ENCODE data around the gene GUCY1B1.

Gene GUCY1B1

GRCh38 chr4:155854582-155855226 lies 95.9 kb downstream of the GUCY1B1 start:
- H3K27me3 ChIP-seq (ENCODE audit: insufficient read depth, low read depth): no peaks in the 10 kb centered on the region
- H3K36me3 ChIP-seq (ENCODE audit: insufficient read depth): no peaks in the 10 kb centered on the region
- no peak for TF ChIP-seq CTCF (conservative IDR thresholded peaks at IDR 0.05; ENCODE audit: low read depth, low read length)
- peak overlapping the region; percentile 63 for H3K27ac ChIP-seq
- H3K4me2 ChIP-seq: peak overlapping the region; percentile 55
- no peaks in the 10 kb centered on the region for H4K20me1 ChIP-seq (ENCODE audit: insufficient read depth)
- H3K9ac ChIP-seq: peak overlapping the region; percentile 65
- no peaks in the 10 kb centered on the region for H3K79me2 ChIP-seq (ENCODE audit: insufficient read depth, low read depth)
- no peak overlapping the region for H3K4me3 ChIP-seq (IDR thresholded peaks at IDR 0.05; ENCODE audit: insufficient read depth, low read depth, low read length)
- peak overlapping the region; percentile 70 for H2AFZ ChIP-seq (ENCODE audit: low read depth)
- H3K4me1 ChIP-seq (ENCODE audit: low read depth, poor library complexity, severe bottlenecking): peaks cover 18% of the 10 kb centered on the region

- H3K27me3 ChIP-seq (ENCODE audit: insufficient read depth, low read depth): no peaks in the 10 kb centered on the region
- no peak overlapping the region for H3K9ac ChIP-seq
- TF ChIP-seq CTCF (conservative IDR thresholded peaks at IDR 0.05; ENCODE audit: low read depth, low read length): no peak
- H3K79me2 ChIP-seq (ENCODE audit: insufficient read depth, low read depth): no peaks in the 10 kb centered on the region
- no peak overlapping the region for H3K4me3 ChIP-seq (IDR thresholded peaks at IDR 0.05; ENCODE audit: insufficient read depth, low read depth, low read length)
- peaks cover 18% of the 10 kb centered on the region for H3K4me1 ChIP-seq (ENCODE audit: low read depth, poor library complexity, severe bottlenecking)
- H4K20me1 ChIP-seq (ENCODE audit: insufficient read depth): no peaks in the 10 kb centered on the region
- H3K27ac ChIP-seq: no peak overlapping the region
- H3K4me2 ChIP-seq: no peak overlapping the region
- no peak overlapping the region for H2AFZ ChIP-seq (ENCODE audit: low read depth)
- no peaks in the 10 kb centered on the region for H3K36me3 ChIP-seq (ENCODE audit: insufficient read depth)
Measured at GRCh38 chr4:155855897-155856296, 97.1 kb downstream of the GUCY1B1 start.
